A549 (cell line): Measurements from ENCODE around the gene CYB561.

Experiments used
- CEBPB ChIP-seq, 2 experiments: fragments of >200 bp in 1 of 2; sonication (Bioruptor Twin) in 1 of 2; formaldehyde crosslinking in 1 of 2; IDR thresholded peaks; 2 replicates each; pipeline ENCODE4 v1.6.1; 2012 to 2016
- EHMT2 ChIP-seq: fragments of 200-600 bp; sonication (generic); IDR thresholded peaks from 2 replicates; pipeline ENCODE4 v1.6.1; 2016; ENCODE audit warnings: antibody characterized with exemption, low read depth, mild to moderate bottlenecking, moderate library complexity
- ESRRA ChIP-seq: fragments of 150-350 bp; IDR thresholded peaks from 2 replicates; pipeline ENCODE4 v1.6.1; 2014; ENCODE audit warnings: mild to moderate bottlenecking, low read length, borderline replicate concordance
- FOSL2 ChIP-seq, 2 experiments: fragments of 450-650 bp in 1 of 2; fragments of >200 bp in 1 of 2; sonication (Bioruptor Twin) in 1 of 2; formaldehyde crosslinking; IDR thresholded peaks; 2 replicates each; pipeline versions ENCODE4 v1.5.0 to v1.6.1; 2016 to 2020; ENCODE audit warnings: mild to moderate bottlenecking in 1 of 2, moderate library complexity in 1 of 2
- HDAC2 ChIP-seq: fragments of 200-600 bp; sonication (generic); IDR thresholded peaks from 2 replicates; pipeline ENCODE4 v1.6.1; 2016
- MAZ ChIP-seq: fragments of 150-350 bp; IDR thresholded peaks from 2 replicates; pipeline ENCODE4 v1.6.1; 2014; ENCODE audit warnings: antibody characterized with exemption, low read depth, low read length, borderline replicate concordance
- NFE2L2 ChIP-seq: fragments of 150-350 bp; conservative IDR thresholded peaks from 2 replicates; pipeline ENCODE4 v1.6.1; 2014; ENCODE audit warnings: low read length
- POLR2A ChIP-seq: IDR thresholded peaks from 2 replicates; pipeline ENCODE4 v1.6.1; 2012; ENCODE audit warnings: mild to moderate bottlenecking, low read length
- RAD21 ChIP-seq, 2 experiments: fragments of >200 bp in 1 of 2; sonication (Bioruptor Twin) in 1 of 2; formaldehyde crosslinking in 1 of 2; IDR thresholded peaks in 1 of 2; conservative IDR thresholded peaks in 1 of 2; 2 replicates in 1 of 2; 3 replicates in 1 of 2; pipeline ENCODE4 v1.6.1; 2012 to 2018; ENCODE audit warnings: inconsistent platforms in 1 of 2
- RCOR1 ChIP-seq: fragments of 150-350 bp; IDR thresholded peaks from 2 replicates; pipeline ENCODE4 v1.6.1; 2014; ENCODE audit warnings: antibody characterized with exemption, low read length, low read depth
- TP53 ChIP-seq: fragments of 250-450 bp; sonication (Bioruptor Pico); IDR thresholded peaks from 2 replicates; pipeline ENCODE4 v1.5.0; 2021; ENCODE audit warnings: mild to moderate bottlenecking, moderate library complexity
- TF ChIP-seq, protein P1 (sequence below): fragments of >200 bp; sonication (Bioruptor Twin); formaldehyde crosslinking; IDR thresholded peaks from 3 replicates; pipeline ENCODE4 v1.5.1; 2016
- TF ChIP-seq, protein P2 (sequence below): IDR thresholded peaks from 2 replicates; pipeline ENCODE4 v1.6.1; 2012

DNA sequence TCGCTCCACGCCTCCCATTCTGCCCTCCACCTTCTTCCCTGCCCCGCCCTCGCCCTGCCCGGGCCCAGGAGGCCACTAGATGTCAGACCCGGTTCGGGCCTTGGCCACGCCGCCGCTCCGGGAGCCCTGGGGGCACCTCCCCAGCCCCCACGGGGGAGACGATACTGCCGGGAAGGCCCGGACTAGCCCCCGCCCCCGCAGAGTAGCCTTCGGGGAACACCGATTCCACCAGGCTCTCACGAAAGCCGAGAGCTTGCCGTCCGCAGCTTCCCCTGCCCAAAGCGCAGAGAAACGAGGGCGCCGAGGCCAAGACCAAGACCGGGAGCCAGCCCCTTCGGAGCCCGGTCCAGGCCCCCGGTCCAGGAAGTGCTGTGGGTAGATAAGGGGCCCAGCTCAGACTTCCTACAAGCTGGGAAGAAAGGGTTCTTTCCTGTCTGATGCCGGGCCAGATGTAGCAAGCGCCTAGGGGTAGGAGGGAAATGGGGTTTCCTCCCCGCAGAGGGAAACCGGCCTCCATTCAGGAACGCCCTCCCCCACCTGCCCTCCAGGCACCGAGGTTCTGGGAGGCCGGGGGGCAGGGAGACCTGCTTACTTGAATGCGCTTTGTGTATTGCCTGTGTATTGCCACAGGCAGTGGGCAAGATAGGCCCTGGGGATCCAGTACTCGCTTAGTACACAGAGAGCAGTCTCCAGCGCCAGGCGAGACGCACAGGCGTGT, 806 bp upstream of the CYB561 start:
- no peak for TF ChIP-seq RAD21 (conservative IDR thresholded peaks at IDR 0.05 in 1 of 2, IDR thresholded peaks at IDR 0.05 in 1 of 2)
- no peak for TF ChIP-seq RCOR1
- no peak for TF ChIP-seq TP53 (CRISPR knock-in tag)
- TF ChIP-seq NFE2L2, result no peak
- no peak for TF ChIP-seq ESRRA
- TF ChIP-seq, protein P1, sequence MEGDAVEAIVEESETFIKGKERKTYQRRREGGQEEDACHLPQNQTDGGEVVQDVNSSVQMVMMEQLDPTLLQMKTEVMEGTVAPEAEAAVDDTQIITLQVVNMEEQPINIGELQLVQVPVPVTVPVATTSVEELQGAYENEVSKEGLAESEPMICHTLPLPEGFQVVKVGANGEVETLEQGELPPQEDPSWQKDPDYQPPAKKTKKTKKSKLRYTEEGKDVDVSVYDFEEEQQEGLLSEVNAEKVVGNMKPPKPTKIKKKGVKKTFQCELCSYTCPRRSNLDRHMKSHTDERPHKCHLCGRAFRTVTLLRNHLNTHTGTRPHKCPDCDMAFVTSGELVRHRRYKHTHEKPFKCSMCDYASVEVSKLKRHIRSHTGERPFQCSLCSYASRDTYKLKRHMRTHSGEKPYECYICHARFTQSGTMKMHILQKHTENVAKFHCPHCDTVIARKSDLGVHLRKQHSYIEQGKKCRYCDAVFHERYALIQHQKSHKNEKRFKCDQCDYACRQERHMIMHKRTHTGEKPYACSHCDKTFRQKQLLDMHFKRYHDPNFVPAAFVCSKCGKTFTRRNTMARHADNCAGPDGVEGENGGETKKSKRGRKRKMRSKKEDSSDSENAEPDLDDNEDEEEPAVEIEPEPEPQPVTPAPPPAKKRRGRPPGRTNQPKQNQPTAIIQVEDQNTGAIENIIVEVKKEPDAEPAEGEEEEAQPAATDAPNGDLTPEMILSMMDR, result no peak
- no peak for TF ChIP-seq HDAC2
- no peak for TF ChIP-seq MAZ
- 0 out of 2 replicates have a peak, but pooled peaks have one; percentile 11 for TF ChIP-seq POLR2A
- TF ChIP-seq, protein P2, sequence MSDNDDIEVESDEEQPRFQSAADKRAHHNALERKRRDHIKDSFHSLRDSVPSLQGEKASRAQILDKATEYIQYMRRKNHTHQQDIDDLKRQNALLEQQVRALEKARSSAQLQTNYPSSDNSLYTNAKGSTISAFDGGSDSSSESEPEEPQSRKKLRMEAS, result 0 out of 2 replicates have a peak, but pooled peaks have one; percentile 16
- TF ChIP-seq EHMT2, result no peak
- no peak for TF ChIP-seq CEBPB (IDR thresholded peaks at IDR 0.05)
- TF ChIP-seq FOSL2 (IDR thresholded peaks at IDR 0.05), result no peak
- no peak for TF ChIP-seq FOSL2 (CRISPR knock-in tag; IDR thresholded peaks at IDR 0.05)
